Measurements from ENCODE around the gene RAPGEF5.

The RAPGEF5 gene

GRCh38 chr7:22302951-22303423 lies 54.0 kb downstream of the RAPGEF5 start:
- DNase-seq (ENCODE audit: low spot score): no peak

- DNase-seq (ENCODE audit: low spot score): no peak
Measured at GRCh38 chr7:22302193-22302592, 54.8 kb downstream of the RAPGEF5 start.

GRCh38 chr7:22301790-22302189 lies 55.2 kb downstream of the RAPGEF5 start:
- no peak for DNase-seq (ENCODE audit: low spot score)

GRCh38 chr7:22300839-22301238 lies 56.1 kb downstream of the RAPGEF5 start:
- no peak for DNase-seq (ENCODE audit: low spot score)

- no peak for DNase-seq (ENCODE audit: low spot score)
Measured at GRCh38 chr7:22296916-22297315, 60.0 kb downstream of the RAPGEF5 start.

GRCh38 chr7:22296265-22296566 lies 60.7 kb downstream of the RAPGEF5 start:
- DNase-seq (ENCODE audit: low spot score): no peak

GRCh38 chr7:22295402-22296264 lies 61.3 kb downstream of the RAPGEF5 start:
- DNase-seq (ENCODE audit: low spot score): no peak

GRCh38 chr7:22292531-22292930 lies 64.4 kb downstream of the RAPGEF5 start:
- DNase-seq (ENCODE audit: low spot score): no peak

GRCh38 chr7:22291977-22292376 lies 65.0 kb downstream of the RAPGEF5 start:
- no peak for DNase-seq (ENCODE audit: low spot score)

- DNase-seq (ENCODE audit: low spot score): no peak
Measured at GRCh38 chr7:22288202-22288601, 68.8 kb downstream of the RAPGEF5 start.

- DNase-seq (ENCODE audit: low spot score): no peak
Measured at GRCh38 chr7:22287412-22287811, 69.5 kb downstream of the RAPGEF5 start.

GRCh38 chr7:22286436-22286835 lies 70.5 kb downstream of the RAPGEF5 start:
- no peak for DNase-seq (ENCODE audit: low spot score)

GRCh38 chr7:22281481-22281880 lies 75.5 kb downstream of the RAPGEF5 start:
- DNase-seq (ENCODE audit: low spot score): no peak

GRCh38 chr7:22280031-22280430 lies 76.9 kb downstream of the RAPGEF5 start:
- no peak for DNase-seq (ENCODE audit: low spot score)

- no peak for DNase-seq (ENCODE audit: low spot score)
Measured at GRCh38 chr7:22278660-22279059, 78.3 kb downstream of the RAPGEF5 start.

- DNase-seq (ENCODE audit: low spot score): no peak
Measured at GRCh38 chr7:22277375-22277774, 79.6 kb downstream of the RAPGEF5 start.

- no peak for DNase-seq (ENCODE audit: low spot score)
Measured at GRCh38 chr7:22275661-22276060, 81.3 kb downstream of the RAPGEF5 start.

- DNase-seq (ENCODE audit: low spot score): no peak
Measured at GRCh38 chr7:22271311-22271710, 85.6 kb downstream of the RAPGEF5 start.

GRCh38 chr7:22270371-22270770 lies 86.6 kb downstream of the RAPGEF5 start:
- DNase-seq (ENCODE audit: low spot score): no peak

- no peak for DNase-seq (ENCODE audit: low spot score)
Measured at GRCh38 chr7:22269963-22270362, 87.0 kb downstream of the RAPGEF5 start.

- no peak for DNase-seq (ENCODE audit: low spot score)
Measured at GRCh38 chr7:22268884-22269421, 88.0 kb downstream of the RAPGEF5 start.

- no peak for DNase-seq (ENCODE audit: low spot score)
Measured at GRCh38 chr7:22267930-22268615, 88.9 kb downstream of the RAPGEF5 start.

- DNase-seq (ENCODE audit: low spot score): no peak
Measured at GRCh38 chr7:22262538-22262937, 94.4 kb downstream of the RAPGEF5 start.
